ENCODE measurements around the gene PLXNA1. TPM values are rescaled to one million over a fixed set of nuclear protein-coding genes. Genes with fewer than 3 reads are reported as not detected.

Gene PLXNA1
- total RNA-seq, 1 donor from 2014 or later, result 34.7 TPM

- Mint-ChIP-seq H3K36me3 (peaks cover 5% of the 10 kb centered on the region), H3K27ac (no peak overlapping the region), H3K4me3 (no peak overlapping the region), H3K4me1 (peaks cover 15% of the 10 kb centered on the region), H3K27me3 (ENCODE audit: insufficient read depth, low read depth) (no peaks in the 10 kb centered on the region), H3K9me3 (no peaks in the 10 kb centered on the region)
- Histone ChIP-seq H3K36me3 (no peaks in the 10 kb centered on the region), H3K9ac (no peak overlapping the region), H3F3A (ENCODE audit: low read depth) (no peaks in the 10 kb centered on the region), H3K9me3 (ENCODE audit: low read depth) (no peaks in the 10 kb centered on the region), H3K27me3 (no peaks in the 10 kb centered on the region), H4K20me1 (ENCODE audit: low read depth) (peaks cover 100% of the 10 kb centered on the region), H3K4me3 (no peak overlapping the region), H3K4me2 (no peak overlapping the region), H3K4me1 (no peaks in the 10 kb centered on the region), H3K27ac (no peak overlapping the region), H2AFZ (replicated peaks) (no peak overlapping the region), H3K79me2 (ENCODE audit: low read depth) (peaks cover 96% of the 10 kb centered on the region)
- DNase-seq (ENCODE audit: low spot score), result no peak
- TF ChIP-seq EZH2phosphoT487 (IDR thresholded peaks at IDR 0.05), result no peak
- no peak for TF ChIP-seq EZH2 (IDR thresholded peaks at IDR 0.05)
- no peak for TF ChIP-seq CTCF (IDR thresholded peaks at IDR 0.05)
Observed at GRCh38 chr3:126994661-126995245, 11.8 kb downstream of the PLXNA1 start.

- no peak overlapping the region for H3K27ac ChIP-seq
- no peaks in the 10 kb centered on the region for H3K4me1 ChIP-seq
- no peak overlapping the region for H3K4me2 ChIP-seq
Observed at GRCh38 chr3:126995254-126995780, 12.4 kb downstream of the PLXNA1 start.

GRCh38 chr3:126995926-126996512, 13.1 kb downstream of the PLXNA1 start:
- Histone ChIP-seq H2AFZ (replicated peaks) (no peak overlapping the region), H4K20me1 (ENCODE audit: low read depth) (peaks cover 100% of the 10 kb centered on the region), H3K36me3 (no peaks in the 10 kb centered on the region), H3F3A (ENCODE audit: low read depth) (no peaks in the 10 kb centered on the region), H3K9ac (no peak overlapping the region), H3K4me2 (no peak overlapping the region), H3K9me3 (ENCODE audit: low read depth) (no peaks in the 10 kb centered on the region), H3K4me3 (no peak overlapping the region), H3K27ac (no peak overlapping the region), H3K79me2 (ENCODE audit: low read depth) (peaks cover 84% of the 10 kb centered on the region), H3K4me1 (no peaks in the 10 kb centered on the region), H3K27me3 (no peaks in the 10 kb centered on the region)
- H3K4me3 Mint-ChIP-seq, result no peak overlapping the region
- H3K9me3 Mint-ChIP-seq, result no peaks in the 10 kb centered on the region
- no peak overlapping the region for H3K27ac Mint-ChIP-seq
- peaks cover 12% of the 10 kb centered on the region for H3K4me1 Mint-ChIP-seq
- DNase-seq (ENCODE audit: low spot score), result no peak
- peaks cover 5% of the 10 kb centered on the region for H3K36me3 Mint-ChIP-seq
- no peaks in the 10 kb centered on the region for H3K27me3 Mint-ChIP-seq (ENCODE audit: insufficient read depth, low read depth)
- TF ChIP-seq EZH2phosphoT487 (IDR thresholded peaks at IDR 0.05) (no peak), CTCF (IDR thresholded peaks at IDR 0.05) (no peak), EZH2 (IDR thresholded peaks at IDR 0.05) (no peak)

More at GRCh38 chr3:126995254-126995780, 12.4 kb downstream of the PLXNA1 start:
- Mint-ChIP-seq H3K4me3 (no peak overlapping the region), H3K27ac (no peak overlapping the region), H3K36me3 (peaks cover 5% of the 10 kb centered on the region), H3K4me1 (peaks cover 15% of the 10 kb centered on the region), H3K27me3 (ENCODE audit: insufficient read depth, low read depth) (no peaks in the 10 kb centered on the region), H3K9me3 (no peaks in the 10 kb centered on the region)
- Histone ChIP-seq H3K27me3 (no peaks in the 10 kb centered on the region), H3K4me3 (no peak overlapping the region), H3K9me3 (ENCODE audit: low read depth) (no peaks in the 10 kb centered on the region), H4K20me1 (ENCODE audit: low read depth) (peaks cover 100% of the 10 kb centered on the region), H3K36me3 (no peaks in the 10 kb centered on the region), H3K79me2 (ENCODE audit: low read depth) (peaks cover 90% of the 10 kb centered on the region), H3F3A (ENCODE audit: low read depth) (no peaks in the 10 kb centered on the region), H3K9ac (no peak overlapping the region), H2AFZ (replicated peaks) (no peak overlapping the region)
- no peak for TF ChIP-seq EZH2 (IDR thresholded peaks at IDR 0.05)
- TF ChIP-seq EZH2phosphoT487 (IDR thresholded peaks at IDR 0.05), result no peak
- no peak for TF ChIP-seq CTCF (IDR thresholded peaks at IDR 0.05)
- DNase-seq (ENCODE audit: low spot score), result no peak

All from neural progenitor cell (in vitro differentiated cells).